HG03103 (cell line): Measurements from ENCODE around the gene TRIM29.
"Not testable (repeated sequence)": the region's sequence is repeated elsewhere in the genome, so short reads cannot be mapped to it uniquely, and the experiment has no call there.

ENCODE experiments used
- ATAC-seq: cut with Tn5 transposase; IDR thresholded peaks from one replicate; pipeline ENCODE4 v1.9.1; 2021; ENCODE audit warnings: low read depth; ENCODE audit not compliant: unreplicated experiment

The TRIM29 gene, protein sequence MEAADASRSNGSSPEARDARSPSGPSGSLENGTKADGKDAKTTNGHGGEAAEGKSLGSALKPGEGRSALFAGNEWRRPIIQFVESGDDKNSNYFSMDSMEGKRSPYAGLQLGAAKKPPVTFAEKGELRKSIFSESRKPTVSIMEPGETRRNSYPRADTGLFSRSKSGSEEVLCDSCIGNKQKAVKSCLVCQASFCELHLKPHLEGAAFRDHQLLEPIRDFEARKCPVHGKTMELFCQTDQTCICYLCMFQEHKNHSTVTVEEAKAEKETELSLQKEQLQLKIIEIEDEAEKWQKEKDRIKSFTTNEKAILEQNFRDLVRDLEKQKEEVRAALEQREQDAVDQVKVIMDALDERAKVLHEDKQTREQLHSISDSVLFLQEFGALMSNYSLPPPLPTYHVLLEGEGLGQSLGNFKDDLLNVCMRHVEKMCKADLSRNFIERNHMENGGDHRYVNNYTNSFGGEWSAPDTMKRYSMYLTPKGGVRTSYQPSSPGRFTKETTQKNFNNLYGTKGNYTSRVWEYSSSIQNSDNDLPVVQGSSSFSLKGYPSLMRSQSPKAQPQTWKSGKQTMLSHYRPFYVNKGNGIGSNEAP

GRCh38 chr11:120137611-120138521 lies at the start of gene TRIM29:
Gene TRIM29, minus strand, starts transcription at chr11:120138113. Its CDS starts 82 bp downstream, at chr11:120138031.
- no peak for ATAC-seq

DNA sequence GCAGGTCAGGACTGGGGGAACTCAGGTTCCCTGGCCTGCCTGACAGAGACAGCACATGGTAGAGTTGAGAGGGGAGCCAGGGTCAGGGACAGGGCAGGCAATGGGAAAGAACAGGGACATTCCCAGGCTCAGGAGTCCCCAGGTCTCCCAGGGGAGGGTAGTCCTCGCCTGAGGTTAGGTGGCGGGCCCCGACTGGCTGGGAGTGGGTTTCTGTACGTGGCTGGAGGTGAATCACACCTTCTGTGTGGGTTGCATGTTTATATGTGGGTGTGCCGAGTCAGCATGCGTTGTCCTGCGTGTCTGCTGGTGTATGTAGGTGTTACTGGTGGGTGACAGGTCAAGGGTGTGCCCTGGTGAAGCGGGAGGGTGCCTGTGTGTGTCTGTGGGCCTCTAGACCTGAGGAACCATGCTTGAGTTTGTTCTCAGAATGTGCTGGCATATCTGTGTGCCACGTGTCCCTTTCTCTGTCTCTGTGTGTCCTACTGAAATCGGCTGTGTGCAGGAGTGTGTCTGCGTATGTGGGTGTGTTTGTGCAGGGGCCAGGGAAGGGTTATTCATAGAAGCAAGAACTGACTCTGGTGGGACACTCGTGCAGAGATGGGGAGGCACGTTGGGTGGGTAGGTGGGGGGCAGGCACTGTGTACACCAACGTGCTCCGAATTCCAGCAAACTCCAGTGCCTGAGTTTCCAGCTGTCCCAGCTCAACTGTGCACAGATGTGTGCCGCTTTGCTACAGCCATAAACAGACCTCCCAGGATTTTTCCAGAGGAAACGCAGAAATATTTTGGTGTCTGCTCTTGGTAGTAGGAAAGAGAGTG lies 49.1 kb upstream of the TRIM29 start:
- ATAC-seq = no peak

- ATAC-seq = no peak
Observed at GRCh38 chr11:120186456-120186773, 48.5 kb upstream of the TRIM29 start.

DNA sequence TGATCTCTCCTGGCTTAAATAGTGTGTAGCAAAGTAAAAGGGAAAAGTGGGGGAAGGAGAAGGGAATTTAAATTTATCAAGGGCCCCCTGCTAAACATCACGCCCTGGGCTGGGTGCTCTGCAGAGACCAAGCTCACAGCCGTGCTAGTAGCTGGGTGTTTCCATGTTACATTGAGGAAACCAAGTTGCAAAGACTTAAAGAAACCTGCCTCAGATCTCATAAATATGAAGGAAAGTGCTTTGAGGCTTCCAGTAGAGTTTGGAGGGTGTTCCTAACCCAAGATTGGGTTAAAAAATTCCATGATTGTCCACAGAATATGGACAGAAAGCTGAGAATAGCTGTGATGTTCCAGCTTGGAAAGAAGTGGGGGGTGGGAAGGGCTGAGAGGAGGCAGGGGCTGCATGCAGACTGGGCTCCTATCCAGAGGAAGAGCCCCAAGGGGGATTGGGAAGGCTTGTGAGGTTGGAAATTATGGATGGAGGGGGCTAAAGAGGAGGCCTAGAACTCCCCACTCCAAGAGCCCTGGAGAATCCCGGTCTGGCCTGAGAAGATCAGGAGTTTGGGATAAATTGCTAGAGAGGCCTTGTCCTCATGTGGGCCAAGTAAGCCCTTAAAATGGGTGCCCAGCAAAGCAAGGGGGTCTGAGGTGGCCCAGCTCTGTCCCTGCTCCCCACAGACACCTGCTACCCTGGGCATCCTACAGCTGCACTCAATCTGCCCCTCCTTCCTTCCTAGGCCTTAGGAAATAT lies 48.0 kb upstream of the TRIM29 start:
- ATAC-seq = no peak

DNA sequence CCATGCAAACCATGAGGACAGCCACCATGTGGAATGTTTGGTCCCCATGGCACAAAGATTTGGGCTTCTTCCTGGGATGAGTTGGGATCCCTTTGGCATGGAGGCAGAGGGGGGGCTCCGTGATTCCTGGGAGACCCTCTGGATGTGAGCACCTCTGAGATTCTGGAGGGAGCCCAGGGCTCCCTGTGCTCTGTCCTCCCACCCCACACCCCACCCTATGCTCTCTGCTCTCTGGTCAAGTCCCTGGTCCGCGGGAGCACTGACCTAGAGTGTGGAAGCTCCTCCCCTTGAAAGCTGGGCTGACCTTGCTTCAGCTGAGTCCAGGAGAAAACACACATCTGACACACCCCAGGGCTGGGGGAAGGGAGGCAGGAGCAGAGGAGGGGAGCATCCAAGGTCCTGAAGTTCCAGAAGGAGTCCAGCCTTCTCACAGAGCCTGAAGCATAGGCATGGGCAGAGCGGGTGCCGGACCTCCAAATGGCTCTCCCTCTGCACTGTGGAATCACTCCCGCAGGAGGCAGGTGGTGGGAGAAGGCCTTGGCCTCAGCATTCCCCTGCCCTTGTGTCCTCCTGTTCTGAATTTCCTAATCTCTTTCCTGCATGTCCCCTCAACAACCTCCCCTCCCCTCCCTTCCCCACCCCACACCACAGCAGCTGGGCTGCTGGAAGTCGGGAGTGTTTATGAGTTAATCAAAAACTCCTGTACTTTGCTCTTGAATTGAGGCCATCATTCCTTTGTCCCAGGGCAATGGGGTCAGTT lies 47.2 kb upstream of the TRIM29 start:
- no peak for ATAC-seq

- no peak for ATAC-seq
Observed at GRCh38 chr11:120184371-120184945, 46.5 kb upstream of the TRIM29 start.

DNA sequence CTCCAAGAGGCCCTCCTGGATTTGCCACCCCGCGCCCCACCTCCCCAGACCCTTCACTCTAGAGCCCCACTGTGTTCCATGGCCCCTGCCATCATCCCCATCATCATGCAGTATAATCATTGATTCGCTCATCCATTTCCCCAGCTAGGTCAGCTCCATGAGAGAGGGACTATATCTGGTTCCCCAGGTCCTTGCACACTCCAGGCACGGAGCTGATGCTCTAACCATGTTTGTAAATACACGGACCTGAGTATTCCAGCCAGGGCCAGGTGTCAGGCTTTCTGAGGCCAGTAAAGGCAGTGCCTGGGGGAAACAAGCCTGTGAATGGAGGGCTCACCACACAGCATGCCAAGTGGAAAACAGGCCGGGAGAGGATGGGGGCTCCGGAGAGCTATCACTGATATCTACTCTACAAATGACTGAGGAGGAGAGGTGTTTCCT lies 45.8 kb upstream of the TRIM29 start:
- ATAC-seq = no peak

DNA sequence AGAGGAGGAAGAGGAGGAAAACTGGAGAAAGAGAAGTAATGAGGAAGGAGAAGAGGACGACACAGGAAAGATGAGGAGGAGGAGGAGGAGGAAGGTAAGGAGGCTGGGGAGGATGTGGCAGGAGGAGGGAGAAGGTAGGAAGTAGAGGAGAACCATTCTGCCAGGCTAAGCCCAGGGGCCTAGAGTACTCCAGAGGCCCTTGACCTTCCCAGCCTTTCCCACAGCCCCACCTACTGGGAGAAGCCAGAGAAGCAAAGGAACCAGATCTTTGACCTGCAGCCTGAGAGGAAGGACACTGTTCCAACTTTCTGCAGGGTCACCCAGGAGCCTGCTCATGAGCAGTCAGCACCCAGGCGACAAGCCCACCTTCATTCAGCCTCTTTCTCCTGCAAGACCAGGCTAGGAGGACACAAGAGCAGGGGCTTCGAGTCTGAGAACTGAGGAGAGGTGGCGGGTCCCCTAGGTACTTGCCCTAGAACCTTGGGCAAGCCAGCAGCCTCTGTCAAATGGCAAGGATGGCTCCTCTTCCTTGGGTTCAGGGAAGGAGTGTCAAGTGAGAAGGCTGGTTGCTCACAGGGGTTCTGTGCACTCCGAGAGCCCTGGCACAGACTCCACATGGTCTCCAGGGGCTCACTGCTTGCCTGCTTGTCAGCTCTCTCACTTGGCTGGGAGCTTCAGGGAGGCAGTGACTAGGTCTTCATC lies 45.0 kb upstream of the TRIM29 start:
- no peak for ATAC-seq

DNA sequence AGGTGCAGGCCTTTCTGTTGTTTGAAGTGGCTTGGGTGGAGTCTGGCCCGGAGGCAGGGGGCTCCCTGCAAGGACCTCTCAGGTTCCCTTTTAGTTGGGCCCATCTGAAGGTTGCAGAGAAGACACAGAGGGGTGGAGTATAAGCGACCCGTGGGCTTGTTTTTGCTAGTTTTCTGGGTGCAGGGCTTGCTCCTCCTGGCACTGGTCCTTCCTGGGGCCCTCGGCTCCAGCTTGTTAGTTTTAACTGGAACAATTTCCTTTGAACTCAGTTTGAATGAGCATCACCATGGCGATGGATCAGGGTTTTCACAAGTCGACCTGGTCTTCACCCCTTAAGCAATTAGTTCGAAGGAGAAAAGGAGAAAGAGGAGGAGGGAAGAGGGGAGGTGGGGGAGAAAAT lies 44.5 kb upstream of the TRIM29 start:
- ATAC-seq = no peak

GRCh38 chr11:120181376-120181975 lies 43.6 kb upstream of the TRIM29 start:
- ATAC-seq = no peak

GRCh38 chr11:120180551-120181232 lies 42.8 kb upstream of the TRIM29 start:
- ATAC-seq = no peak

- ATAC-seq = not testable (repeated sequence)
Observed at GRCh38 chr11:120180063-120180462, 42.1 kb upstream of the TRIM29 start.

DNA sequence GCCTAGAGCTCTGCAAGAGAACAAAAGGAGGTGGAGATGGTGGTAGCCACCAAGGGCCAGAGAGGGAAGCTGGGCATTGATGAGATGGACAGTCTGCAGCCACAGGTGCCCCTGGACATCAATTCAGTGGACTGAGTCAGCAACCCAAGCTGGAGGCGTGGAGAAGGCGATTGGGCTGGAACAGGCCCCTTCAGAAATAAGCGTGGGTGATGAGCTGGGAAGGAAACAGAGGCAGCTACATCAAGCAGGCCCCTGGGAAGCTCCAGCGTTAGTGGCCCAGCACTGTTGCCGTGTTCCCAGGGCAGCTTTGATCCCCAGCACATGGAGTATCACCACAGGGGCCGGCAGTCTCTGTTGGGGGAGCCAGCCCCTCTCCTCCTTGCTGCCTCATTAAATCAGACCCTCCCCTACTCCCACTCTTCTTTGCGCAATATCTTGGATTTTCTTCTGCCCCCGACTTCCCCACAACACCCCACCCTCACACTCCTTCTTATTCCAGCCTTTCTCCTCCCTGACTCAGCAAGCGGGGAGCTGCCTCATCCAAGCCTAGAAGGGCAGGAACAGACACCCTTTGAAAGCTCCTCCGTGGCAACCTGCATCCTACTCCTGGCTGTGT lies 41.3 kb upstream of the TRIM29 start:
- ATAC-seq = no peak

DNA sequence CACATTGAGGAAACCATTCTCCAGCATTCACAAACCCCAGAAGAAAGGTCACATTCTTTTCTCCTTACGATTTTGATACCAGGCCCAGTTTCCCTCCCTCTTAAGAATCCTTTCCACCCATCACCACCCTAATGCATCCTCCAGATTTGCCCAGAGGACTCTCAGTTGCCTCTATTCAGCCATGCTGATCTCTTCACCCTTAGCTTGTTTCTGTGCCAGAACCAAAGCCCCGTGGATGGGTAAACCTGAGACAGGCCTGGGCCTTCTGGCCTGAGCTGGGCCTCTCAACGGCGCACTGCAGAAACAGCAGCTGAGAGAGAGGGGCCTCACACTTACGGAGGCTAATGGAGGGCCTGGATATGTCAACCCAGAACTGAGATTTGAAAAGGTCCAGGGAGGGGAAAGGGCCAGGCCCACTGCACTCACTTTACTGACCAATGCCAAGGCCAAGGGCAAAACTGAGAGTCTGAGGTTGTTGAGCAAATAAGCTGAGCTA lies 40.7 kb upstream of the TRIM29 start:
- no peak for ATAC-seq

DNA sequence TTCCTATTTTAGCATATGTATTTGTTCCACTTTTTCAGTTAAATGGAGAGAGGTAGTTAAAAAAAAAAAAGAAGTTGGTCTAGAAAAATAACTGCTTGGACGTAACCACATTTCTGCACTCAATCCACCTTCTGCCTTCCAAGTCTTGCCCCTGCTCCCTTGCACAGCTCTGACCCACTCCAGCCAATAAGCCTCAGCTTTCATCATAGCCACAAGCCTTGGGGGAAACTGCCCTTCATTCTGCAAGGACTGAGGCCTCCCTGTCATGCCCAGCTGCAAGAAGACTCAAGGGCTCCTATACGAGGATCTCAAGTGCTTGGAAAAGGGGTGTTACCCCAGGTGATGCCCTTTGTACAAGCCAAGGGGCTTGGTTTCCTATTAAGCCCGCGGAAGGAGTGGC lies 37.0 kb upstream of the TRIM29 start:
- ATAC-seq = no peak

DNA sequence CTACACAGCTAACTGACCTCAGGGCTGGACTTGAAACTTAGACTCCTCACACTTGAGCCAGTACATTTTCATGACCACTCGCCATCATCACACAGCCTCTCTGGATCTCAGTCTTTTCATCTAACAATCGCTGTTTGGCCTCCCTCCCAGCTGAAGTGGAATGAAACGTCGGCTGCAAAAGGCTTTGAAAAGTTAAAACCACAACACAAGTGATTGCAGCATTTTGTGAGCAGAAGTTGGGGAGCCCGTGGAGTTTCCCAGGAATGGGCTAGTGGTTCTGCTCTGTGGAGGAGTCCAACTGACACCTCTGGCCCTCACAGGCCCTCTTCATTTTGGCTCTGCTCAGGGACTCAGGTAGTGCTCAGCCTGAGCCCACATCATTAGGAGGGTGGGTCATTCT lies 35.9 kb upstream of the TRIM29 start:
- ATAC-seq = no peak
